GM12873 (cell line): ENCODE data around the gene HOXA10.
A peak's percentile ranks its signal among the peaks of the same experiment; 100 is the strongest.

Experiments
- CTCF ChIP-seq: IDR thresholded peaks from 2 replicates; pipeline ENCODE4 v1.5.1; 2012; ENCODE audit warnings: low read depth, mild to moderate bottlenecking, moderate library complexity, low read length, control low read depth; ENCODE audit not compliant: insufficient read depth; ENCODE audit errors: missing control alignments

Gene HOXA10

GRCh38 chr7:27151341-27151930, 22.7 kb downstream of the HOXA10 start:
- TF ChIP-seq CTCF, result no peak

DNA sequence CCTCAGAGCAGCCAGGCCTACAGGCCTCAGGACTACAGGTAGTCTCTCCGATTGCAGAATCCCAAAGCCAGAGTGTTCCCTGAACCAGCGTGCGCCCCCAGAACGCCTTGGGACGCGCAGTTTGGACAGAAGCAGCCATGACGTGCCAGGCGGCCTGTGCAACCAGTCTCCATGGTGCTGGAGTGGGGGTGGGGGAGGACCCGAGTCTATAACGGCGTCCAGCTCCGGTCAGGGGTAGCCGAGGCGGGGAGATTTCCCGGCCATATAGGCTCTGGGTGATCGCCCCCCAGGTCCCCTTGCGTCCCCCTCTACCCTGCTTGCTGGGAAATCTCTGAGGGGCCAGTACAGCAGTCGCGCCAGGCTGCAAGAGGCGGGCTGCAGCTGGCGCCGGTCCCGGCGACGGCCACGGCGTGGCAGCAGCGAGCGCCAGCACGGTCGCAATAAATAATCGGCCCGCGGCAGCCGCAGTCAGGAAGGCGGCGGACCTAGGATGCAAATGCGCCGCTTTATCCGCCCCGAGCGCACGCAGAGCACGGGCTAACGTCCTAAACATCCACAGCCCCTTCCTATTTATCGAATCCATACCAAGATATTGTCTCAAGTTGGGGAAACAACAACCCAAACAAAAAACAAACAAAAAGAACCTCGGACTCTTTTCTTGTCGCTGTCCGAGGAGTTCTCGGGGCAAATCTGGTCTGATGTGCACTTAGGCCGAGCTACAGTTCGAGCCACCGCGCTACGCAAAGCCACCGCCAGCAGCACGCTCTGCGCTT, 23.4 kb downstream of the HOXA10 start:
- peak; percentile 80 for TF ChIP-seq CTCF

GRCh38 chr7:27149842-27150567, 24.1 kb downstream of the HOXA10 start:
- TF ChIP-seq CTCF, result no peak

GRCh38 chr7:27148756-27149641, 25.1 kb downstream of the HOXA10 start:
- no peak for TF ChIP-seq CTCF

- TF ChIP-seq CTCF, result no peak
These were observed 25.9 kb downstream of the HOXA10 start for GRCh38 chr7:27148031-27148755.

GRCh38 chr7:27147199-27148030, 26.7 kb downstream of the HOXA10 start, which contains the start of gene HOXA6:
Gene HOXA6 (minus strand): TSS chr7:27147774. CDS start chr7:27147749, 25 bp downstream.
- TF ChIP-seq CTCF, result no peak
